GM12875 (cell line): Measurements from ENCODE around the gene CYP26A1.

ENCODE experiments used
- H3K4me3 ChIP-seq: one replicate; pipeline ENCODE4 v1.5.1; 2011; ENCODE audit warnings: low read depth, low read length, control low read depth
- CTCF ChIP-seq: IDR thresholded peaks from 2 replicates; pipeline ENCODE4 v1.5.1; 2011; ENCODE audit warnings: low read depth, mild to moderate bottlenecking, control low read depth, inconsistent platforms, low read length, moderate library complexity, borderline replicate concordance; ENCODE audit not compliant: insufficient read depth

Gene CYP26A1

GRCh38 chr10:93081318-93081717, 7.6 kb downstream of the CYP26A1 start:
- no peak overlapping the region for H3K4me3 ChIP-seq
- TF ChIP-seq CTCF = no peak

GRCh38 chr10:93081834-93082233, 8.1 kb downstream of the CYP26A1 start:
- no peak overlapping the region for H3K4me3 ChIP-seq
- TF ChIP-seq CTCF = no peak

GRCh38 chr10:93083743-93084539, 10.2 kb downstream of the CYP26A1 start:
- H3K4me3 ChIP-seq = no peak overlapping the region
- no peak for TF ChIP-seq CTCF

- H3K4me3 ChIP-seq = no peak overlapping the region
- TF ChIP-seq CTCF = no peak
These were observed 11.7 kb downstream of the CYP26A1 start for GRCh38 chr10:93085272-93085859.

GRCh38 chr10:93086289-93086688, 12.6 kb downstream of the CYP26A1 start:
- H3K4me3 ChIP-seq = no peak overlapping the region
- TF ChIP-seq CTCF = no peak

- TF ChIP-seq CTCF = no peak
- H3K4me3 ChIP-seq = no peak overlapping the region
These were observed 14.2 kb downstream of the CYP26A1 start for GRCh38 chr10:93087846-93088245.

GRCh38 chr10:93088466-93088865, 14.8 kb downstream of the CYP26A1 start:
- no peak for TF ChIP-seq CTCF
- H3K4me3 ChIP-seq = no peak overlapping the region
